PC-3 (cell line): ENCODE data around the gene ZFPL1.
"Not testable (repeated sequence)": the region's sequence is repeated elsewhere in the genome, so short reads cannot be mapped to it uniquely, and the experiment has no call there.

ENCODE experiments used
- CTCF ChIP-seq: fragments of 300-600 bp; sonication (generic); conservative IDR thresholded peaks from 2 replicates; pipeline ENCODE4 v1.5.1; 2017; ENCODE audit warnings: antibody characterized with exemption, low read depth, mild to moderate bottlenecking, low read length
- EZH2phosphoT487 ChIP-seq: fragments of 300-600 bp; sonication (generic); IDR thresholded peaks from 2 replicates; pipeline ENCODE4 v1.6.1; 2018; ENCODE audit warnings: mild to moderate bottlenecking, antibody characterized with exemption, low read length, borderline replicate concordance

GRCh38 chr11:65118891-65119669 lies 35.1 kb downstream of the ZFPL1 start:
- TF ChIP-seq CTCF, EZH2phosphoT487: not testable (repeated sequence)
